22Rv1 (cell line): ENCODE data around the gene FHIP2A.

Source experiments
- CTCF ChIP-seq: fragments of 450-650 bp; IDR thresholded peaks from 2 replicates; pipeline ENCODE4 v1.5.1; 2017; ENCODE audit warnings: mild to moderate bottlenecking
- ZFX ChIP-seq: fragments of 450-650 bp; IDR thresholded peaks from 2 replicates; pipeline ENCODE4 v1.6.1; 2017; ENCODE audit warnings: antibody characterized with exemption, borderline replicate concordance

- no peak for TF ChIP-seq CTCF
- TF ChIP-seq ZFX: no peak
Observed at GRCh38 chr10:114825513-114826253, 4.1 kb downstream of the FHIP2A start.
